HG02571 (cell line): ENCODE results near the gene POC1B.
A peak's percentile ranks its signal among the peaks of the same experiment; 100 is the strongest.

Experiments
- ATAC-seq: cut with Tn5 transposase; IDR thresholded peaks from one replicate; pipeline ENCODE4 v1.9.1; 2021; ENCODE audit warnings: mild to moderate bottlenecking, moderate library complexity; ENCODE audit not compliant: unreplicated experiment

The POC1B gene

GRCh38 chr12:89539426-89540223 is 13.8 kb upstream of the POC1B start:
- no peak for ATAC-seq

GRCh38 chr12:89538897-89539296 is 13.1 kb upstream of the POC1B start:
- ATAC-seq, result no peak

- no peak for ATAC-seq
Observed at GRCh38 chr12:89537389-89537788, 11.5 kb upstream of the POC1B start.

GRCh38 chr12:89529738-89530137 is 3.9 kb upstream of the POC1B start:
- ATAC-seq, result no peak

- ATAC-seq, result no peak
Observed at GRCh38 chr12:89528434-89528833, 2.6 kb upstream of the POC1B start.

- ATAC-seq, result peak; percentile 34
Observed at GRCh38 chr12:89525305-89525823, 483 bp downstream of the POC1B start.

- peak; percentile 73 for ATAC-seq
Observed at GRCh38 chr12:89524541-89525304, 1.1 kb downstream of the POC1B start, which contains the start of gene GALNT4. GALNT4 (minus strand) TSS chr12:89524796; CDS start chr12:89524549, 247 bp downstream.

GRCh38 chr12:89523843-89524540 is 1.9 kb downstream of the POC1B start:
- no peak for ATAC-seq

GRCh38 chr12:89523393-89523792 is 2.5 kb downstream of the POC1B start:
- no peak for ATAC-seq

GRCh38 chr12:89521364-89522223 is 4.3 kb downstream of the POC1B start:
- no peak for ATAC-seq

GRCh38 chr12:89517720-89518119 is 8.1 kb downstream of the POC1B start:
- ATAC-seq, result no peak

GRCh38 chr12:89516633-89517032 is 9.2 kb downstream of the POC1B start:
- ATAC-seq, result no peak

GRCh38 chr12:89514751-89515150 is 11.1 kb downstream of the POC1B start:
- ATAC-seq, result peak; percentile 64

GRCh38 chr12:89513544-89513943 is 12.3 kb downstream of the POC1B start:
- ATAC-seq, result no peak

GRCh38 chr12:89507015-89507824 is 18.6 kb downstream of the POC1B start:
- ATAC-seq, result no peak

GRCh38 chr12:89506050-89506449 is 19.8 kb downstream of the POC1B start:
- ATAC-seq, result no peak

- no peak for ATAC-seq
Observed at GRCh38 chr12:89504560-89505346, 21.1 kb downstream of the POC1B start.

GRCh38 chr12:89501793-89502192 is 24.1 kb downstream of the POC1B start:
- no peak for ATAC-seq

- no peak for ATAC-seq
Observed at GRCh38 chr12:89499857-89500256, 26.0 kb downstream of the POC1B start.
